Vagina (tissue), 2 donors: Measurements from ENCODE around the gene CMPK2.

Experiments used
- POLR2A ChIP-seq, 2 donors: fragments of 450-650 bp; IDR thresholded peaks; one replicate each; pipeline ENCODE4 v1.6.1; 2017; ENCODE audit warnings: antibody characterized with exemption in 2 of 2, mild to moderate bottlenecking in 2 of 2, moderate library complexity in 2 of 2
- TF ChIP-seq, protein P1 (sequence below), 3 experiments: fragments of 450-650 bp in 2 of 3; fragments of 200-600 bp in 1 of 3; sonication (generic) in 1 of 3; IDR thresholded peaks; one replicate each; pipeline ENCODE4 v1.5.1; 2017 to 2019; ENCODE audit warnings: antibody characterized with exemption in 3 of 3, mild to moderate bottlenecking in 2 of 3, moderate library complexity in 2 of 3

DNA sequence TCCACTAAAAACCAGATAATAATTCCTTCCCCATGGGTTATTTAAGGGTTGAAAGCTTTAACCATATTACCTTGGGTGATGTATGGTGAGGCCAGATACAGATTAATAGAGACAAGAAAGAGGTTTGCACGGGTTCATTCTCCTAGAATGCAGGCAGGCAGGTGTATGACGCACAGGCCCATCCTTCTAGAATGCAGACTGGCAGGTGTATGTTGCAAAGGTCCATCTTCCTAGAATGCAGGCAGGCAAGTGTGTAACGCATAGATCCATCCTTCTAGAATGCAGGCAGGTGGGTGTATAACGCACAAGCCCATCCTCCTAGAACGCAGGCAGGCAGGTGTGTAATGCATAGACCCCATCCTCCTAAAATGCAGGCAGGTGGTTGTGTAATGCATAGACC, 15.8 kb upstream of the CMPK2 start:
- TF ChIP-seq, protein P1, sequence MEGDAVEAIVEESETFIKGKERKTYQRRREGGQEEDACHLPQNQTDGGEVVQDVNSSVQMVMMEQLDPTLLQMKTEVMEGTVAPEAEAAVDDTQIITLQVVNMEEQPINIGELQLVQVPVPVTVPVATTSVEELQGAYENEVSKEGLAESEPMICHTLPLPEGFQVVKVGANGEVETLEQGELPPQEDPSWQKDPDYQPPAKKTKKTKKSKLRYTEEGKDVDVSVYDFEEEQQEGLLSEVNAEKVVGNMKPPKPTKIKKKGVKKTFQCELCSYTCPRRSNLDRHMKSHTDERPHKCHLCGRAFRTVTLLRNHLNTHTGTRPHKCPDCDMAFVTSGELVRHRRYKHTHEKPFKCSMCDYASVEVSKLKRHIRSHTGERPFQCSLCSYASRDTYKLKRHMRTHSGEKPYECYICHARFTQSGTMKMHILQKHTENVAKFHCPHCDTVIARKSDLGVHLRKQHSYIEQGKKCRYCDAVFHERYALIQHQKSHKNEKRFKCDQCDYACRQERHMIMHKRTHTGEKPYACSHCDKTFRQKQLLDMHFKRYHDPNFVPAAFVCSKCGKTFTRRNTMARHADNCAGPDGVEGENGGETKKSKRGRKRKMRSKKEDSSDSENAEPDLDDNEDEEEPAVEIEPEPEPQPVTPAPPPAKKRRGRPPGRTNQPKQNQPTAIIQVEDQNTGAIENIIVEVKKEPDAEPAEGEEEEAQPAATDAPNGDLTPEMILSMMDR (IDR thresholded peaks at IDR 0.05) = no peak
- no peak for TF ChIP-seq POLR2A (IDR thresholded peaks at IDR 0.05)
